Left lung (tissue), 10 donors: Measurements from ENCODE around the gene GH1. TPM values are rescaled to one million over a fixed set of nuclear protein-coding genes. Genes with fewer than 3 reads are reported as not detected.
A peak's percentile ranks its signal among the peaks of the same experiment; 100 is the strongest.
"Not testable (repeated sequence)": the region's sequence is repeated elsewhere in the genome, so short reads cannot be mapped to it uniquely, and the experiment has no call there.

Source experiments
- ATAC-seq: fragments of 200-7000 bp; cut with Tn5 transposase; one replicate; pipeline ENCODE4 v1.9.1; 2020; ENCODE audit warnings: moderate library complexity
- DNase-seq, 4 donors: peaks; one replicate each; pipeline ENCODE4 v3.0.0-alpha.2; 2013 to 2020
- H3K27ac ChIP-seq, 2 donors: fragments of 200-600 bp; sonication (generic) in 1 of 2; one replicate each; pipeline versions ENCODE4 v1.5.0 to v1.8.0; 2020 to 2021
- H3K27me3 ChIP-seq, 2 donors: fragments of 200-600 bp; sonication (generic) in 1 of 2; one replicate each; pipeline versions ENCODE4 v1.5.0 to v1.8.0; 2020 to 2021
- H3K36me3 ChIP-seq, 2 donors: fragments of 200-600 bp; sonication (generic) in 1 of 2; one replicate each; pipeline versions ENCODE4 v1.5.0 to v1.8.0; 2020 to 2021
- H3K4me1 ChIP-seq, 2 donors: fragments of 200-600 bp; one replicate each; pipeline ENCODE4 v1.8.0; 2021
- H3K4me3 ChIP-seq, 2 donors: fragments of 200-600 bp; sonication (generic) in 1 of 2; one replicate each; pipeline versions ENCODE4 v1.5.0 to v1.8.0; 2020 to 2021; ENCODE audit warnings: mild to moderate bottlenecking in 1 of 2
- H3K9me3 ChIP-seq, 2 donors: fragments of 200-600 bp; sonication (generic) in 1 of 2; one replicate each; pipeline versions ENCODE4 v1.5.0 to v1.8.0; 2020 to 2021
- intact Hi-C, 2 donors: fragments of 100-400 bp; cut with DNase I; formaldehyde crosslinking; loops; one replicate each; pipeline versions ENCODE4 v1.11.2 to v1.14.2; 2022
- polyA plus RNA-seq, 6 donors: library from polyadenylated mRNA; unstranded; fragments of 120-200 nt; gene quantifications; one replicate each; pipeline ENCODE4 v1.2.1, GENCODE V29; 2013; ENCODE audit not compliant: insufficient read length in 6 of 6
- total RNA-seq, 2 donors: library from RNA; stranded (reverse); fragmentation: NEBNext Ultra II Directional; extraction: Animal tissue kit (Norgen Biotek cat#: 25700); gene quantifications; one replicate each; pipeline ENCODE4 v1.2.1, GENCODE V29; 2021
- TF ChIP-seq, protein P1 (sequence below), 2 donors: fragments of 200-600 bp; sonication (generic) in 1 of 2; IDR thresholded peaks; one replicate each; pipeline versions ENCODE4 v1.5.0 to v1.8.0; 2021; ENCODE audit warnings: antibody characterized with exemption in 2 of 2
- donor health status: DM: no; HTN: yes; CAD: no.
- donor health status: DM: no; HTN: no; CAD: no.

Gene GH1
- total and polyA plus RNA-seq, 8 donors = not detected

GRCh38 chr17:63919311-63919723 lies 678 bp upstream of the GH1 start:
- H3K27me3 ChIP-seq = no peaks in the 10 kb centered on the region
- H3K4me3 ChIP-seq = no peak overlapping the region
- intact Hi-C loops = loop anchor here in 1 of 2 donors (5.0 to 10.0 kb wide), 2 partner anchors 108 to 215 kb away; partner anchors contain the start of gene ERN1
- TF ChIP-seq, protein P1, sequence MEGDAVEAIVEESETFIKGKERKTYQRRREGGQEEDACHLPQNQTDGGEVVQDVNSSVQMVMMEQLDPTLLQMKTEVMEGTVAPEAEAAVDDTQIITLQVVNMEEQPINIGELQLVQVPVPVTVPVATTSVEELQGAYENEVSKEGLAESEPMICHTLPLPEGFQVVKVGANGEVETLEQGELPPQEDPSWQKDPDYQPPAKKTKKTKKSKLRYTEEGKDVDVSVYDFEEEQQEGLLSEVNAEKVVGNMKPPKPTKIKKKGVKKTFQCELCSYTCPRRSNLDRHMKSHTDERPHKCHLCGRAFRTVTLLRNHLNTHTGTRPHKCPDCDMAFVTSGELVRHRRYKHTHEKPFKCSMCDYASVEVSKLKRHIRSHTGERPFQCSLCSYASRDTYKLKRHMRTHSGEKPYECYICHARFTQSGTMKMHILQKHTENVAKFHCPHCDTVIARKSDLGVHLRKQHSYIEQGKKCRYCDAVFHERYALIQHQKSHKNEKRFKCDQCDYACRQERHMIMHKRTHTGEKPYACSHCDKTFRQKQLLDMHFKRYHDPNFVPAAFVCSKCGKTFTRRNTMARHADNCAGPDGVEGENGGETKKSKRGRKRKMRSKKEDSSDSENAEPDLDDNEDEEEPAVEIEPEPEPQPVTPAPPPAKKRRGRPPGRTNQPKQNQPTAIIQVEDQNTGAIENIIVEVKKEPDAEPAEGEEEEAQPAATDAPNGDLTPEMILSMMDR (IDR thresholded peaks at IDR 0.05) = peak; percentile 93 to 99
- no peaks in the 10 kb centered on the region for H3K4me1 ChIP-seq
- DNase-seq (peak; percentile 31 to 55 (median 42)), ATAC-seq (peak; percentile 96)
- no peak overlapping the region for H3K27ac ChIP-seq
- no peaks in the 10 kb centered on the region for H3K36me3 ChIP-seq
- H3K9me3 ChIP-seq = no peaks in the 10 kb centered on the region

GRCh38 chr17:63918305-63918704 lies 334 bp downstream of the GH1 start:
- Histone ChIP-seq H3K27ac (no peak overlapping the region), H3K9me3 (no peaks in the 10 kb centered on the region), H3K4me3 (no peak overlapping the region), H3K36me3 (no peaks in the 10 kb centered on the region), H3K4me1 (no peaks in the 10 kb centered on the region), H3K27me3 (no peaks in the 10 kb centered on the region)
- TF ChIP-seq, protein P1 (IDR thresholded peaks at IDR 0.05) = no peak
- intact Hi-C loops = loop anchor here in 1 of 2 donors (5.0 to 10.0 kb wide), 2 partner anchors 109 to 216 kb away; partner anchors contain the start of gene ERN1
- DNase-seq = peak in 2 of 4 donors; percentile 20 to 36
- ATAC-seq = no peak

DNA sequence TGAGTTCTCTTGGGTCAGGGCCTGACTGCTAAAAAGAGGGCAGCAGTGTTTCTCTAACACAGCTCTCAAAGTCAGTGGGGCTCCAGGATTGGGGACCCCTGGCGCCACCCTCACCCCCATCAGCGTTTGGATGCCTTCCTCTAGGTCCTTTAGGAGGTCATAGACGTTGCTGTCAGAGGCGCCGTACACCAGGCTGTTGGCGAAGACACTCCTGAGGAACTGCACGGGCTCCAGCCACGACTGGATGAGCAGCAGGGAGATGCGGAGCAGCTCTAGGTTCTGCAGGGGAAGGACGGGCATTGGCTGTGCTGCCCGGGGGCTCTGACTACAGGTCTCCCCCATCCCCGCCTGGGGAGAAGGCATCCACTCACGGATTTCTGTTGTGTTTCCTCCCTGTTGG lies 993 bp downstream of the GH1 start:
- no peaks in the 10 kb centered on the region for H3K4me1 ChIP-seq
- H3K4me3 ChIP-seq = no peak overlapping the region
- H3K9me3 ChIP-seq = no peaks in the 10 kb centered on the region
- H3K36me3 ChIP-seq = no peaks in the 10 kb centered on the region
- no peak for ATAC-seq
- DNase-seq = peak in 2 of 4 donors; percentile 26 to 54
- no peaks in the 10 kb centered on the region for H3K27me3 ChIP-seq
- no peak overlapping the region for H3K27ac ChIP-seq
- TF ChIP-seq, protein P1 (IDR thresholded peaks at IDR 0.05) = no peak
- intact Hi-C loops = loop anchor here in 1 of 2 donors (5.0 to 10.0 kb wide), 2 partner anchors 110 to 217 kb away; partner anchors contain the start of gene ERN1

DNA sequence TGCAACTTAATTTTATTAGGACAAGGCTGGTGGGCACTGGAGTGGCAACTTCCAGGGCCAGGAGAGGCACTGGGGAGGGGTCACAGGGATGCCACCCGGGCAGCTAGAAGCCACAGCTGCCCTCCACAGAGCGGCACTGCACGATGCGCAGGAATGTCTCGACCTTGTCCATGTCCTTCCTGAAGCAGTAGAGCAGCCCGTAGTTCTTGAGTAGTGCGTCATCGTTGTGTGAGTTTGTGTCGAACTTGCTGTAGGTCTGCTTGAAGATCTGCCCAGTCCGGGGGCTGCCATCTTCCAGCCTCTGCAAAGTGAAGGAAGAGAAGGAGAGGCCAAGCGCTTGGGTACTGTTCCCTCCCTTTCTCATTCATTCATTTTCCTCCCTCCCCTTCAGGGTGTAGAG lies 1.4 kb downstream of the GH1 start:
- DNase-seq = peak in 1 of 4 donors; percentile 18
- H3K36me3 ChIP-seq, H3K9me3 ChIP-seq, H3K4me1 ChIP-seq, H3K27ac ChIP-seq, H3K4me3 ChIP-seq, ATAC-seq, H3K27me3 ChIP-seq: not testable (repeated sequence)
- intact Hi-C loops = loop anchor here in 1 of 2 donors (5.0 to 10.0 kb wide), 2 partner anchors 110 to 218 kb away; partner anchors contain the start of gene ERN1

GRCh38 chr17:63916566-63917185 lies 2.0 kb downstream of the GH1 start:
- DNase-seq = peak in 2 of 4 donors; percentile 20 to 26
- H3K4me3 ChIP-seq = no peak overlapping the region
- intact Hi-C loops = loop anchor here in 1 of 2 donors (5.0 to 10.0 kb wide), 2 partner anchors 111 to 218 kb away; partner anchors contain the start of gene ERN1

DNA sequence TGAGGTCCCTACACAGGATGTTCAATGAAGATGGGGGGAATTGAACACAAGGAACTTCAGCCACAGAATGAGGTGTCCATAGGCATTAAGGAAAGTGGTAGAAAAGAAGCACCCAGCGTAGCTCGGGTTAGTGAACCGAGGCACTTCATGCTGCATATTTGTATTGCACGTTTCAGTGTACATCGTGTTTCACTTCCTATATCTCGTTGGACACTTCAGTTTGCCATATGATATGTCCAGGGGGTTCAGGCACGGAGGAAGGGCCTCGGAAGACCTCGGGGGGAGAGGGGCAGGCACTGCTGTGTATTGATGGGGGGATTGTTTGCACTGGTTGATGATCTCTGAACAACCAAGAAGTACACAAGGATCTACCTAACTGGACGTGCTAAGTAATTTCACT lies 2.9 kb downstream of the GH1 start:
- not testable (repeated sequence) for H3K27me3 ChIP-seq, H3K4me3 ChIP-seq, H3K27ac ChIP-seq, H3K9me3 ChIP-seq, H3K4me1 ChIP-seq, ATAC-seq, H3K36me3 ChIP-seq
- intact Hi-C loops = loop anchor here in 1 of 2 donors (5.0 to 10.0 kb wide), 2 partner anchors 112 to 219 kb away; partner anchors contain the start of gene ERN1
- peak in 1 of 4 donors; percentile 8 for DNase-seq

More at GRCh38 chr17:63916566-63917185, 2.0 kb downstream of the GH1 start:
- TF ChIP-seq, protein P1 (IDR thresholded peaks at IDR 0.05) = no peak
- ATAC-seq = no peak
- H3K27me3 ChIP-seq = no peaks in the 10 kb centered on the region
- H3K27ac ChIP-seq = no peak overlapping the region
- no peaks in the 10 kb centered on the region for H3K9me3 ChIP-seq
- H3K4me1 ChIP-seq = no peaks in the 10 kb centered on the region
- no peaks in the 10 kb centered on the region for H3K36me3 ChIP-seq
